Endothelial cell of umbilical vein (primary cell): ENCODE measurements around the gene RFX1.

Source experiments
- CTCF ChIP-seq, 2 donors: IDR thresholded peaks; 1 replicate in 1 of 2; 2 replicates in 1 of 2; pipeline ENCODE4 v1.5.1; 2011; ENCODE audit warnings: low read length in 2 of 2, mild to moderate bottlenecking in 2 of 2, moderate library complexity in 2 of 2, control low read depth in 1 of 2, inconsistent platforms in 1 of 2, low read depth in 1 of 2; ENCODE audit not compliant: insufficient read depth in 1 of 2; ENCODE audit errors: extremely low read depth in 1 of 2
- POLR2A ChIP-seq: IDR thresholded peaks from 2 replicates; pipeline ENCODE4 v1.6.1; 2012; ENCODE audit warnings: low read depth, mild to moderate bottlenecking, control low read depth, low read length
- POLR2AphosphoS5 ChIP-seq: IDR thresholded peaks from 2 replicates; pipeline ENCODE4 v1.6.1; 2012; ENCODE audit warnings: low read depth, mild to moderate bottlenecking, control low read depth, low read length, moderate library complexity; ENCODE audit not compliant: insufficient read depth

- TF ChIP-seq CTCF (IDR thresholded peaks at IDR 0.05; ENCODE audit: extremely low read depth in 1 of 2, insufficient read depth in 1 of 2, low read depth in 1 of 2, low read length in 2 of 2) (no peak), POLR2A (no peak), POLR2AphosphoS5 (no peak)
These were observed 87.3 kb downstream of the RFX1 start for GRCh38 chr19:13918726-13919411.
